HG03354 (cell line): ENCODE results near the gene KCNK3.
"Not testable (repeated sequence)": the region's sequence is repeated elsewhere in the genome, so short reads cannot be mapped to it uniquely, and the experiment has no call there.

ENCODE experiments used
- ATAC-seq: cut with Tn5 transposase; IDR thresholded peaks from one replicate; pipeline ENCODE4 v1.9.1; 2021; ENCODE audit warnings: mild to moderate bottlenecking; ENCODE audit not compliant: unreplicated experiment, poor library complexity, severe bottlenecking

Gene KCNK3

DNA sequence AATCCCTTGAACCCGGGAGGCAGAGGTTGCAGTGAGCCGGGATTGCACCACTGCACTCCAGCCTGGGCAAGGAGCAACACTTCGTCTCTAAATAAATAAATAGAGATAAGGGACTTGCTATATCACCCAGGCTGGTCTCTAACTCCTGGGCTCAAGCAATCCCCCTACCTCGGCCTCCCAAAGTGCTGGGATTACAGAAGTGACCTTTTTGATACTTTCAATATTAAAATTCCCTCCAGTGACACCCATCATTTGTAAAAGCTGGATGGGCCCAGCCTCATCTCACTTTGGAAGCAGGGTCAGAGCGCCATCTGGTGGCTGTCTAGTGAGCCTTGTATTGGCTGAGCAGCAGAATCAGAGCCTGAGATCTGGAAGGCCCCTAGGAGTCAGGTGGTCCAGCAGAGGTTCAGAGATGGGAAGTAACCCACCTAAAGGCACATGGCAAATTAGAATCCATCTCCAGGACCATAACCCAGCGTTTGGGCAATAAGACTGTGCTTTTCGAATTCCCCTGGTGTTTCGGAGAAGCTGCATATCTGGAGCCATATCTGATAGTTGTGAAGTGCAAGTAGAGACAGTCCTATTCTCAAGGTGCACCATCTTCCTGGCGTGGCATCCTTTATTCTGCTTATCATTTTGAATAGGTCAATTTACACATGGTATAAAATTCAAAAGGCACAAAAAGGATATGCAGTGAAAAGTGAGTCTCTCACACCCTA is 53.2 kb downstream of the KCNK3 start:
- peak; percentile 51 for ATAC-seq

DNA sequence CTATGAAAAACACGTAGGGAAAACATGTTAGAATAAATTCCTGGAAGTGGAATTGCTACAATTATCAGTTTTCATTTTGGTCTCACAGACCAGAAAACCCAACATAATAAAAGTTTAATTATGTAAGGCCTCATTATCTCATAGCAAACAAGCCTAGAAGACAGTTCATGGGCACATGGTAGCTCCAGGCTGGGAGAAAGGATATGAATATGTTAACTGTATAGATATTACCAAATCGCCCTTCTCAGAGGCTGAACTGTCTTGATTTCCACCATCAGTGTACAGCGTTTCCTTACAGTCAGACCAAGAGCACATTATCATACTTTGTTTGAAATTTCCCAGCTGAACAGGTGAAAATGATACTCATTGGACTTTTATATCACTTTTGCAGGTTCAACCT is 54.4 kb downstream of the KCNK3 start:
- ATAC-seq: no peak

DNA sequence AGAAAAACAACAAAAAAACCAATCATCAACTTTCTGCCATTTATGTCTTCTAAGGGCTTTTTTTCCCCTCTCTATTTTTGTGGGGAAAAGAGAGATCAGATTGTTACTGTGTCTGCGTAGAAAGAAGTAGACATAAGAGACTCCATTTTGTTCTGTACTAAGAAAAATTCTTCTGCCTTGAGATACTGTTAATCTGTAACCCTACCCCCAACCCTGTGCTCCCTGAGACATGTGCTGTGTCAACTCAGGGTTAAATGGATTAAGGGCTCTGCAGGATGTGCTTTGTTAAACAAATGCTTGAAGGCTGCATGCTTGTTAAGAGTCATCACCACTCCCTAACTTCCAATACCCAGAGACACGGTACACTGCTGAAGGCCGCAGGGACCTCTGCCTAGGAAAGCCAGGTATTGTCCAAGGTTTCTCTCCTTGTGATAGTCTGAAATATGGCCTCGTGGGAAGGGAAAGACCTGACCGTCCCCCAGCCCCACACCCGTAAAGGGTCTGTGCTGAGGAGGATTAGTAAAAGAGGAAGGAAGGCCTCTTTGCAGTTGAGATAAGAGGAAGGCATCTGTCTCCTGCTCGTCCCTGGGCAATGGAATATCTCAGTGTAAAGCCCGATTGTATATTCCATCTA is 57.4 kb downstream of the KCNK3 start:
- not testable (repeated sequence) for ATAC-seq

DNA sequence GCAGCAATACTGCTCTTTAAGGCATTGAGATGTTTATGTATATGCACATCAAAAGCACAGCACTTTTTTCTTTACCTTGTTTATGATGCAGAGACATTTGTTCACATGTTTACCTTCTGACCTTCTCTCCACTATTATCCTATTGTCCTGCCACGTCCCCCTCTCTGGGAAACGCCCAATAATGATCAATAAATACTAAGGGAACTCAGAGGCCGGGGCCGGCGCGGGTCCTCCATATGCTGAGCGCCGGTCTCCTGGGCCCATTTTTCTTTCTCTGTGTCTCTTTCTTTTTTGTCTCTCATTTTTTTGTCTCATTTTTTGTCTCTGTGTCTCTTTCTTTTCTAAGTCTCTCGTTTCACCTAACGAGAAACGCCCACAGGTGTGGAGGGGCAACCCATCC is 57.9 kb downstream of the KCNK3 start:
- not testable (repeated sequence) for ATAC-seq

DNA sequence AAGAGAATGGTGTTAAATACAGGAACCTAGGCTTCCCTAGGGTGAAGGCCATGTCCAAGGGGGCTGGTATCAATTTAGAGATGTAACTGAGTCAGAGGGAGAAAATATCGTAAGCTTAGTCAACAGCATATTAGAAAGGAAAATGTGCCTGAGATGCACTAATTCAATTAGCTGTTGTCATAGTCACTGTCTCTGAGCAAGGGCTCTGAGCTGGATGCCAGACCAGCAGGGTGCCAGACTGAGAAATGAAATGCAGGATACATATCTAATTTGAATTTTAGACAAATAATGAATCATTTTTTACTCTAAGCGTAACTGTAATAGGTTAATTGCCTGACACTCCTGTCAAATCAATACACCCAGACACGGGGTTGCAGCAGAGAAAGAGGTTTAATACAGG is 60.1 kb downstream of the KCNK3 start:
- no peak for ATAC-seq

DNA sequence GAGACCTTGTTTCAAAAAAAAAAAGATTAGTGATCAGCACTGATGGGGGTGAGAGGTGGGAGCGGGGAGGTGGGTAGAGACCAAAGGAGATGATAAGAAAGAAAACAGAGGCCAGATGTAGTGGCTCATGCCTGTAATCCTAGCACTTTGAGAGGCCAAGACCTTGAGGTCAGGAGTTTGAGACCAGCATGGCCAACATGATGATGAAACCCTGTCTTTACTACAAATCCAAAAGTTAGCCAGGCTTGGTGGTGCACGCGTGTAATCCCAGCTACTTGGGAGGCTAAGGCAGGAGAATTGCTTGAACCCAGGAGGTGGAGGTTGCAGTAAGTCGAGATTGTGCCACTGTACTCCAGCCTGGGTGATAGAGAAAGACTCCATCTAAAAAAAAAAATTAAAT is 62.0 kb downstream of the KCNK3 start:
- ATAC-seq: no peak

DNA sequence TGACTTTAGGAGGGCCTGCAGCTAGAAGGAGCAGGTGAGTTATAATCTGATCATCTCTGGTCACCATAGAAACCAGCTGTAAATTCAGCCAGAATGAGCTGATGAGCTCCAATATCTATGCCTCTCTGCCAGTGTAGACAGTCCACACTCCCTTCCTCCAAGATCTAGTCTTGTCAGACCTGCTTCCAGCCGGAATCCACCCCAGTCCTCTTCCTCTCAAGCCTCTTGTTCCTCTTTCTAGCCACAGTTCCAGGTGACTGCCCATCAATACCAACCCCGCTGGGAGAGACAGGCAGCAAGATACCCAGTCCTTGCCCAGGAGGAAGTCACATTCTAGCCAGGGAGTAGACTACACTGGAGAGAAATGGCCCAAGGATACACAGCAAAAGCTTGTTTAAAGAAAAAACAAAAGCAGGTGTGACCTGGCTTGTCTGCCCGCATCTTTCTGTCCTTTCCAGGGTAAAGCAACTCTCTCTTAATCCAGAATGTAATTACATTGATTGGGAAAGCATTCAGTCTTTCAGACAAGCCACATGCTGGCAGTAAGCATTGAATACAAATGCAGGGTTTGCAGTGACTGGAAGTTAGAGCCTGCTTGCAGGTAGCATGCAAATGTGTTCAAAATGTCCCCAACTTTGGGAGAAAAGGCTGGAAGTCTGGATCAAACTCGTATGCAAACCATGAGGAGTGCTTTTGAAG is 62.6 kb downstream of the KCNK3 start:
- no peak for ATAC-seq

DNA sequence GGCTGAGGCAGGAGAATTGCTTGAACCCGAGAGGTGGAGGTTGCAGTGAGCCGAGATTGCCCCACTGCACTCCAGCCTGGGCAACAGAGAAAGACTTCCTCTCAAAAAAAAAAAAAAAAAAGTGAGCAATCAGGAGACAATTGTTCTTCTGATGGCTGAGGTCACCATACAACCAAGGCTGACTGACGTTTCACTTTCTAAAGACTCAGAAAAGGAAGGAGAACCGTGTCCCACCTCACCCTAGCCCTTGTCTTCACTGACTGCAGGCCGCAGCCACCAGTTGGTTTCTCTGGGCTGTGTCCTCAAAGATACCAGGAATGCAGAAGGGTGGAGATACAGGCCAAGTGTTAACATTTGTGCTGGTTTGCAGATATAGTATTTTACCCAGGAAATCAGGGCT is 63.8 kb downstream of the KCNK3 start:
- no peak for ATAC-seq

DNA sequence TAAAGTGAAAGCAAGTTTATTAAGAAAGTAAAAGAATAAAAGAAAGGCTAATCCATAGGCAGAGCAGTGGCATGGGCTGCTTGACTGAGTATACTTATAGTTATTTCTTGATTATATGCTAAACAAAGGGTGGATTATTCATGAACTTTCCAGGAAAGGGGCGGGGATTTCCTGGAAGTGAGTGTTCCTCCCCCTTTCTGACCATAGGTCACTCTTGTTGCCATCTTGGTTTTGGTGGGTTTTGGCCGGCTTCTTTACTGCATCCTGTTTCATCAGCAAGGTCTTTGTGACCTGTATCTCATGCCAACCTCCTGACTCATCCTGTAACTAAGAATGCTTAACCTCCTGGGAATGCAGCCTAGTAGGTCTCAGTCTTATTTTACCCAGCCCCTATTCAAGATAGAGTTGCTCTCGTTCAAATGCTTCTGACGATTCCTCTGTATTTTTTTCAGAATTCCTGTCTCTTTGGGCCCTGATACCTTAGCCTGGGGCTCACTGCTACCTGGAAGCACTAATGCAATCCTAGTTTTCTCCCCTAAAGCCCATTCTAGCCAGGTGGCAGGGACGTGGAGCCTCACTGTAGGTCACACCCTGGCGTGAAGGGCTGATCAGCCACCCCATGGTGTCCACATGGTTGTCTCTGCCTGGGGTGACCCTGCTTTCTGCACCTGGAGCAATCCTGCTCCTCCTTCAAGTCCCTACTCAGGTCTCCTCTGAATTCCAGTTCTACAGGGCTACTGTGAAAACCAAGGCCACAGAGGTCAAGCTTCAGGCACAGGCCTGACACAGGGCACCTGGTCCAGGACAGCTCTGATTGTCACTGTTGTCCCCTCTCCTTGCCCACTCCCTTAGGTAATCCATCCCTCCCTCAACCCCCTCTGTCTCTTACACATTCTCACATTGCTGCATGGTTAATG is 65.6 kb downstream of the KCNK3 start:
- peak; percentile 65 for ATAC-seq

DNA sequence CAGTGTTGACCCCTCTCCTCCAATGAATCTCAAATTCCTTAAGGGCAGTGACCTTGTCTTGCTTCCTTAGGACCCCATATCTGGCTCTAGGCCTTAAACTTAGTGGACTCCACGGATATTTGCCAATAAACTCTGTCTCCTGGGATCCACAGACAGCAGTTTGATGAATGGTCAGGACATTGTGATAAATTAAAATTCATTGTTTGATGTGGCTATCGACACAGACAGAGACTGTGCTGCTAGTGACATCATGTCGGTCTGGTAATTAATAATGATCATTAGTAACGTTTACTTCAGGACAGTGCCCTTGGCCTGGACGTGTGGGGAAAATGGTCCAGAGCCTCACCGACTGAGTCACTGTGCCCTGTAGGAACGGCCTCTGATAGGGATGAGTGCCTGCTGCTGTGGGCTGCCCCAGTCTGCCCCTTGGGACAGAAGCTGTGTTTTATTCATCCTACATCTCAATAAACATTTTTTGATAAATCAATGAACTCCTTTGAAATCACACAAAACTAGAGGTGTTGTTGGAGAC is 66.3 kb downstream of the KCNK3 start:
- ATAC-seq: no peak

DNA sequence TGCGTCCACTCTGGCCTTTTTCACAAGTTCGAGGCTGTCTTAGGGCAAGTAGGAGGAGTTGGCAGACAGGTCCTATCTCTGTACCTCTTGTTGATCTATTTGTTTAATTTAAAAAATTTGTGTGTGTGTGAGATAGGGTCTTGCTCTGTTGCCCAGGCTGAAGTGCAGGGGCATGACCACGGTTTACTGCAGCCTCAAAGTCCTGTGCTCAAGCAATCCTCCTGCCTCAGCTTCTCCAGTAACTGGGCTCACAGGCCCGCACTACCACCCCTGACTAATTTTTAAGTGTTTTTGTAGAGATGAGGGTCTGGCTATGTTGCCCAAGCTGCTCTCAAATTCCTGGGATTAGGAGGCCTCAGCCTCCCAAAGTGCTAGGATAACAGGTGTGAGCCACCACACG is 67.3 kb downstream of the KCNK3 start:
- no peak for ATAC-seq

DNA sequence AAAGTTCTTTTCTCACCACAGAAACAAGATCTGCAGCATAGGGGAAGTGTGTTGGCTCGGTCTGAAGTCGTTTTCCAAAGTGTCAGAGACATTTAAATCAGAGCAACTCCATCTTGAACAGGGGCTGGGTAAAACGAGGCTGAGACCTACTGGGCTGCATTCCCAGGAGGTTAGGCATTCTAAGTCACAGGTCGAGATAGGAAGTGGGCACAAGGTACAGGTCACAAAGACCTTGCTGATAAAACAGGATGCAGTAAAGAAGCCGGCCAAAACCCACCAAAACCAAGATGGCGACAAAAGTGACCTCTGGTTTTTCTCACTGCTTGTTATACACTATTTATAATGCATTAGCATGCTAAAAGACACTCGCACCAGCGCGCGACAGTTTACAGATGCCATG is 68.5 kb downstream of the KCNK3 start:
- ATAC-seq: not testable (repeated sequence)

DNA sequence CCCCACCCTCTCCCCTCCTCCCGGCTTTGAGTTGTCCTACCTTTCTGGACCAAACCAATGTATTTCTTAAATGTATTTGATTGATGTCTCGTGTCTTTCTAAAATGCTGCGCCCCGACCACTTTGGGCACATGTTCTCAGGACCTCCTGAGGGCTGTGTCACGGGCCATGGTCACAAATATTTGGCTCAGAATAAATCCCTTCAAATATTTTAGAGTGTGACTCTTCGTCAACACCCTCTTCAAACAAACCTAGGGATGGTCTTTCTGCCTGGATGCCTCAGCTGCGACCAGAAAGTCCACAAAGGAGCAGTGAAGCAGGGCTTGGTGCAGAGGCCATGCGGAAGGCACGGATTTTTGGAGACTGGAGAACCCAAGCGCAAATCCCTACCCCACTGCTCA is 70.5 kb downstream of the KCNK3 start:
- no peak for ATAC-seq

DNA sequence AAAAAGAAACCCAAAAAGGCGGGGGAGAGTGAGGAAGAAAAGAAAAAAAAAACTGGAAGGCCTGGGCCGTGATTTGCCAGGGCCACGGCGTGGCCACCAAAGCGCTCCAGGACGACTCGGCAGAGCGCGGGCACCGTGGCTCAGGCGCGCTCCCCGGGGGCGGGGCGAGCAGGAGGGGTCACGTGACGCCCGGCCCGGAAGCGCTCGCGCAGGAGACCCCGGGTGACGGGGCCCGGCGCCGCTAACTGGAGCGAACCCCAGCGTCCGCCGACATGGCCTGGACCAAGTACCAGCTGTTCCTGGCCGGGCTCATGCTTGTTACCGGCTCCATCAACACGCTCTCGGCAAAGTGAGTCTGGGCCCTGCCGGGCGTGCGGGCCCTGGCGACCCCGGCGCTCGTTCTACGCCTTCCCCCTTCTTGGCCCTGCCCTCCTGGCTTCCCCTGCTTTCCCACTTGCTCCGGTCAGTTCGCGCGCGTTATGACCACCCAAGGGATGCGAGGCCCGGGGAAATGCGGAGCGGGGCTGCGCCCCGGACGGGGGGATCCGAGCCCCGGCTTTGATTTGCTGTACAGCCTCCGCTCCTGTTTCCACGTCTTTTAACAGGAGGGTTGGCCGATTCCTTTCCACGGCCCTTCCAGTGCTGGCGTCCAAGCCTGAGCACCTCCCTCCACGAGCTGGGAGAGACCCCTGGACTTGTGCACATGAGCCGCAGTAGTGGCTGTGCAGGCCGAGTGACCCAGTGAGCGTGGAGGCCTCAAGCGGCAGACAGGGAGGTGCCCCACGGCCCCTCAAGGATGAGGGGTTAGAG is 71.8 kb downstream of the KCNK3 start, which contains the start of gene SLC35F6:
SLC35F6 (plus strand) TSS at position 207 of the 810 bp plus-strand sequence; CDS start at position 273, 66 bp downstream.
- ATAC-seq: peak; percentile 87

DNA sequence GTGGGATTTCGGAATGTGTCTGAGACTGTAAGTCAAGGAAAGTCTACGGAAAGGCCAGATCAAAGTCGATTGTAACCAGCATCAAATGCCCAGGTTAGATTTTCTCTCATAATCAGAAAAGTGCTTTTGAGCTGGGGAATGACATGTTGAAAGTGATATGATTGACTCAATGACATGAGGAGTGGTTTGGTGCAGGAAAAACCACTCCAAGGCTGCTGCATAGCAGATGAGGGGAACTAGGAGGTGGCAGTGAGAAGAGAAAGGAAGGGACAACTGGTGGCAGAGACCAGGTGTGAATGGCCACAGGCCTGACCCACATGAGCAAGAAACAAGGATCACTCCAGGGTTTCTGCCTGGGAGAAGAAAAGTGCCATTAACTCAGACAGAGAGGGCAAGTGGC is 72.4 kb downstream of the KCNK3 start:
- ATAC-seq: no peak

DNA sequence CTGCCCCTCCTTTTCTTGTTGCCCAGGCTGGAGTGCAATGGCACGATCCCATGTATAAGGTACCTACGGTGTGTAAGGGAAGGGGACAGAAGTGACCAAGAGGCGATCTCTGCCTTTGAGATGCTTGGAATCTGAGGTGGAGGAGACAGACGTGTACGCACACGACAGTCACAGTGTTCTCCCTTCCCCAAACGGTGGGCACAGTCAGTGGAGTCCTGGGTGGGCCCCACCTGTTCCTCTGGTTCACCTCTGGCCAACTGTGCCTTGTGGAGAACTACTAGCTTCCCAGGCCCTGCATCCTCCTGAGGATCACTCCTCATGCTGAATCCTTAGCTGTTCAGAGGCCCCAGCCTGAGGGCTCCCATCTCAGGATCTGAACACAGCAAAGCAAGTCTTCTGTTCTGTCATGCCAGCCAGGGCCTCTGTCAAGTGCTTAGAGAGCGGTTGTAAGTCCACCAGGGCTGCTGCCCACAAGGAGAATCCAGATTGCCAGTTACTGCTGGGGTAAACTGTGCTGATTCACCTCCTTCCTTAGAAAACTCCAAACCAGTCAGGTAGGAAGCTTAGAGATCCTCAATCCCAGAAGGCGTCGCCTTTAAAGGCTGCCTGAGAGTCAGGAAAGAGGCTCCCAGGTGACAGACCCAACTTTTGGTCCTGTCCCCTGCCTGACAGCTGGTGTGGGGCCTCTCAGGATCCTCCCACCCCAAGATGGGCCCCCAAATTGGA is 73.1 kb downstream of the KCNK3 start:
- no peak for ATAC-seq

DNA sequence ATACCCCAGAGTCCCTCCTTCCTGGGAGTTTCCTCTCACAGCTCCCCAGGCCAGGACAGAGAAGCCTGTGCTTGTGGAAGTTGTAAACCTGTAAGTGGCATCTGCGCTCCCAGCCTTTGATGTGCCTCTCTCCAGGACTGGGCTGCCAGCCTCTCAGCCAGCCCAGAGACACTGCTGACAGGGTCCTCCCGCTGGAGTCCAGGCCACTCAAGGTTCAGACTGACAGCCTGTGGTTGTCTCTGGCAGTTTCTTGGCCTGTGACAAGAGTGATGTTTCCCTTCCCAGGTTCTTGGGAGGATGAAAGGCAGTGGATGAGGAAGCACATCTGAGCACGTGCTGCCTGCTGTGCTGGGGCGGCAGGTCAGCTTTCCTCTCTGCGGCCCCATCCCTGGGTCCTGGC is 74.6 kb downstream of the KCNK3 start:
- ATAC-seq: no peak

DNA sequence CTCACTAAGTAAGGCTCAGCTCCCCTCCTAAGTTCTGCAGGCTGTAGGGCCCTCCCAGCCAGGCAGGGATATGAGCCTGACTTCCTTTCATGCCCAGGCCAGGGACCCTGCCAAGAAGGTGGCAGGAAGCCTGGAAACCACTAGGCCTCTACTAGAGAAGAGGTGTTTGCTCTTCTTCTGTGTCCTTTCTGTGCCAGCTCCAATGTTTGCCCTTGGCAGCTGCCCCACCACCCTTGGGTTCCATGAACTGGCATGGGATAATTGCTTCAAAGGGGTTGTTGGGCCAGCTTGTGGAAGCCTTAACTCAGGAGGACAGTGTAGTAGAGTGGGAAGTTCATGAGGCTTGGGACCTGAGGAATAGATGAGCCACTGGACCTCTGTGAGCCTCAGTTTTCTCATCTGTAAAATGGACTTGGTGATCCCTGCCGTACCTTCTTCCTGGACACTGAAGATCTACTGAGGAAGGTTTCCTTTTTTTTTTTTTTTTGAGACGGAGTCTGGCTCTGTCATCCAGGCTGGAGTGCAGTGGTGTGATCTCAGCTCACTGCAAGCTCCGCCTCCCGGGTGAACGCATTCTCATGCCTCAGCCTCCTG is 75.5 kb downstream of the KCNK3 start:
- no peak for ATAC-seq
